ENCODE data around the gene PHF1.

The PHF1 gene

GRCh38 chr6:33458676-33459075 lies 47.9 kb downstream of the PHF1 start:
- DNase-seq (ENCODE audit: low read depth), result no peak

GRCh38 chr6:33459226-33459625 lies 48.4 kb downstream of the PHF1 start:
- no peak for DNase-seq (ENCODE audit: low read depth)

Measured in activated T-cell treated with anti-CD3 and anti-CD28 coated beads for 24 hours (primary cell).